ENCODE results near the gene PIM3.

Gene PIM3

GRCh38 chr22:49959782-49960158, 802 bp upstream of the PIM3 start:
- TF ChIP-seq MAX (IDR thresholded peaks at IDR 0.05; ENCODE audit: low read depth, low read length) (no peak), MYC (IDR thresholded peaks at IDR 0.05; ENCODE audit: low read depth, low read length) (no peak)
- H3K4me3 ChIP-seq (ENCODE audit: low read depth, low read length), result peak overlapping the region; percentile 42
- DNase-seq (ENCODE audit: low read depth), result no peak

GRCh38 chr22:49961005-49961600, 531 bp downstream of the PIM3 start:
- peak overlapping the region; percentile 82 for H3K4me3 ChIP-seq (ENCODE audit: low read depth, low read length)
- DNase-seq (ENCODE audit: low read depth), result peak; percentile 57
- no peak for TF ChIP-seq POLR2A (IDR thresholded peaks at IDR 0.05; ENCODE audit: extremely low read depth, insufficient read length)

GRCh38 chr22:49961601-49962011, 1.0 kb downstream of the PIM3 start:
- DNase-seq (ENCODE audit: low read depth), result no peak
- H3K4me3 ChIP-seq (ENCODE audit: low read depth, low read length), result peak overlapping the region; percentile 82
- TF ChIP-seq CTCF (IDR thresholded peaks at IDR 0.05; ENCODE audit: low read depth, low read length) (no peak), POLR2A (IDR thresholded peaks at IDR 0.05; ENCODE audit: extremely low read depth, insufficient read length) (no peak), MAX (IDR thresholded peaks at IDR 0.05; ENCODE audit: low read depth, low read length) (no peak), MYC (IDR thresholded peaks at IDR 0.05; ENCODE audit: low read depth, low read length) (no peak; the same call in 1 of the 2 replicates)

- peak overlapping the region; percentile 82 for H3K4me3 ChIP-seq (ENCODE audit: low read depth, low read length)
- no peak for TF ChIP-seq MAX (IDR thresholded peaks at IDR 0.05; ENCODE audit: low read depth, low read length)
- no peak for TF ChIP-seq POLR2A (IDR thresholded peaks at IDR 0.05; ENCODE audit: extremely low read depth, insufficient read length)
- no peak for TF ChIP-seq CTCF (IDR thresholded peaks at IDR 0.05; ENCODE audit: low read depth, low read length)
- no peak for TF ChIP-seq MYC (IDR thresholded peaks at IDR 0.05; ENCODE audit: low read depth, low read length)
- DNase-seq (ENCODE audit: low read depth), result peak; percentile 84
Measured at GRCh38 chr22:49962012-49962750, 1.6 kb downstream of the PIM3 start.

- DNase-seq (ENCODE audit: low read depth), result no peak
- TF ChIP-seq MYC (IDR thresholded peaks at IDR 0.05; ENCODE audit: low read depth, low read length) (no peak), CTCF (IDR thresholded peaks at IDR 0.05; ENCODE audit: low read depth, low read length) (no peak), MAX (IDR thresholded peaks at IDR 0.05; ENCODE audit: low read depth, low read length) (no peak), POLR2A (IDR thresholded peaks at IDR 0.05; ENCODE audit: extremely low read depth, insufficient read length) (no peak)
- H3K4me3 ChIP-seq (ENCODE audit: low read depth, low read length), result peak overlapping the region; percentile 52
Measured at GRCh38 chr22:49962751-49963646, 2.4 kb downstream of the PIM3 start.

GRCh38 chr22:49963647-49964026, 3.1 kb downstream of the PIM3 start:
- TF ChIP-seq MYC (IDR thresholded peaks at IDR 0.05; ENCODE audit: low read depth, low read length) (no peak), MAX (IDR thresholded peaks at IDR 0.05; ENCODE audit: low read depth, low read length) (no peak), CTCF (IDR thresholded peaks at IDR 0.05; ENCODE audit: low read depth, low read length) (no peak), POLR2A (IDR thresholded peaks at IDR 0.05; ENCODE audit: extremely low read depth, insufficient read length) (no peak)
- no peak for DNase-seq (ENCODE audit: low read depth)
- H3K4me3 ChIP-seq (ENCODE audit: low read depth, low read length), result no peak overlapping the region

Data from NB4 (cell line).